ENCODE data around the gene PKMYT1. TPM values are rescaled to one million over a fixed set of nuclear protein-coding genes. Genes with fewer than 3 reads are reported as not detected.

The PKMYT1 gene
- total and polyA plus RNA-seq, 2 of the 4 experiments (the other 2 are of a cell fraction), result 1.8 to 14.9 TPM

DNA sequence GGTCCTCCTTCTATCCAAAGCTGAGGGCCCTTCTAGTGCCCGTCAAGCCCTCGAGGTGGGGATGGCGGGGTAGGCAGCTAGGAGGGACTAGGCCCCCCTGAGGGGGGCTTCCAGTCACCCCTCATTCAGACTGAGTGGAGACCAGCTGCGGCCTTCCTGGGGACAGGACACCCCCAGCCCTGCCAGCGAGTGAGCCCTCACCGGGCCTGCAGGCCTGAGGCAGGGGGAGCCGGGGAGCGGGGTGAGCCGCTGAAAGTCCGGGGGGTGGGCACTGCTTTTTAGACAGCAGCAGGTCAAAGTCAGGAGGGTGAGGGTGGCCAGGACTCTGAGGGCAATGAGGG, 24.8 kb downstream of the PKMYT1 start:
- no peak for DNase-seq
- CTCF ChIA-PET, result no interaction called here

More for the DNA sequence above, 24.8 kb downstream of the PKMYT1 start:
- Histone ChIP-seq H3K23ac (ENCODE audit: low read depth, low read length) (no peak overlapping the region), H2BK120ac (ENCODE audit: low read depth, low read length) (no peak overlapping the region), H2BK15ac (ENCODE audit: low read depth, low read length) (no peak overlapping the region), H3K36me3 (ENCODE audit: control insufficient read depth, insufficient read depth, low read length) (no peaks in the 10 kb centered on the region; the same call in 1 of the 2 replicates), H4K91ac (ENCODE audit: insufficient read depth, low read depth, low read length) (no peak overlapping the region), H3K4me2 (ENCODE audit: low read depth, low read length) (no peak overlapping the region), H3K9ac (ENCODE audit: low read depth, low read length) (no peak overlapping the region), H3K27me3 (ENCODE audit: control insufficient read depth, insufficient read depth, low read length) (peaks cover 46% of the 10 kb centered on the region), H2AK9ac (replicated peaks; ENCODE audit: low read depth, low read length, poor library complexity) (no peak overlapping the region), H2AK5ac (ENCODE audit: low read depth, low read length) (no peak overlapping the region), H3K56ac (ENCODE audit: extremely low read depth, insufficient read depth, low read length) (no peak overlapping the region), H3K14ac (replicated peaks; ENCODE audit: low read depth, low read length) (no peak overlapping the region), H4K20me1 (ENCODE audit: insufficient read depth, low read length) (0 out of 2 replicates have a peak, but pooled peaks cover 2% of the 10 kb centered on the region), H3K9me1 (ENCODE audit: insufficient read depth, low read length) (no peaks in the 10 kb centered on the region), H2BK20ac (ENCODE audit: low read depth, low read length) (no peak overlapping the region), H2BK5ac (ENCODE audit: low read depth, low read length, poor library complexity, severe bottlenecking) (no peak overlapping the region), H3K79me1 (ENCODE audit: low read depth in 1 of 2, low read length in 2 of 2) (no peaks in the 10 kb centered on the region), H3K4me3 (ENCODE audit: insufficient read depth, low read depth, low read length) (no peak overlapping the region), H4K5ac (ENCODE audit: low read depth, low read length) (no peak overlapping the region), H3K27ac (ENCODE audit: insufficient read depth, low read length) (no peak overlapping the region), H2AFZ (replicated peaks; ENCODE audit: low read length, poor library complexity) (no peak overlapping the region), H4K8ac (ENCODE audit: low read depth in 2 of 2, low read length in 2 of 2) (no peak overlapping the region), H3K4ac (ENCODE audit: low read depth, low read length) (no peak overlapping the region), H3K18ac (ENCODE audit: low read depth, low read length) (no peak overlapping the region), H3K4me1 (ENCODE audit: control insufficient read depth, insufficient read depth, low read length) (no peaks in the 10 kb centered on the region), H3K9me3 (ENCODE audit: control insufficient read depth, insufficient read depth, low read length) (no peaks in the 10 kb centered on the region)
- BruUV-seq (replicated peaks), result no TSS peak
- in situ Hi-C loops (cut with MboI; ENCODE audit: low sequenced_read_pairs) (no loop called here), dilution Hi-C loops (cut with HindIII; ENCODE audit: low sequenced_read_pairs, unreplicated experiment) (no loop called here), intact Hi-C loops (cut with micrococcal nuclease) (no loop called here)
- POLR2A ChIA-PET (ENCODE audit: unreplicated experiment), result no interaction called here
- no peak for ATAC-seq (ENCODE audit: low read depth)
- TF ChIP-seq MAZ (IDR thresholded peaks at IDR 0.05; ENCODE audit: borderline replicate concordance, low read depth, low read length) (no peak), MAFK (IDR thresholded peaks at IDR 0.05; ENCODE audit: low read depth, low read length) (no peak), RCOR1 (IDR thresholded peaks at IDR 0.05; ENCODE audit: insufficient replicate concordance, low read length) (no peak), CHD1 (IDR thresholded peaks at IDR 0.05; ENCODE audit: low read depth, low read length) (no peak), SMC3 (IDR thresholded peaks at IDR 0.05; ENCODE audit: low read depth, low read length) (no peak), RAD21 (IDR thresholded peaks at IDR 0.05; ENCODE audit: low read length) (no peak), RFX5 (IDR thresholded peaks at IDR 0.05; ENCODE audit: low read depth, low read length) (no peak)
- TF ChIP-seq, protein P1, sequence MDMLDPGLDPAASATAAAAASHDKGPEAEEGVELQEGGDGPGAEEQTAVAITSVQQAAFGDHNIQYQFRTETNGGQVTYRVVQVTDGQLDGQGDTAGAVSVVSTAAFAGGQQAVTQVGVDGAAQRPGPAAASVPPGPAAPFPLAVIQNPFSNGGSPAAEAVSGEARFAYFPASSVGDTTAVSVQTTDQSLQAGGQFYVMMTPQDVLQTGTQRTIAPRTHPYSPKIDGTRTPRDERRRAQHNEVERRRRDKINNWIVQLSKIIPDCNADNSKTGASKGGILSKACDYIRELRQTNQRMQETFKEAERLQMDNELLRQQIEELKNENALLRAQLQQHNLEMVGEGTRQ (IDR thresholded peaks at IDR 0.05; ENCODE audit: low read depth, low read length), result no peak
- TF ChIP-seq, protein P2, sequence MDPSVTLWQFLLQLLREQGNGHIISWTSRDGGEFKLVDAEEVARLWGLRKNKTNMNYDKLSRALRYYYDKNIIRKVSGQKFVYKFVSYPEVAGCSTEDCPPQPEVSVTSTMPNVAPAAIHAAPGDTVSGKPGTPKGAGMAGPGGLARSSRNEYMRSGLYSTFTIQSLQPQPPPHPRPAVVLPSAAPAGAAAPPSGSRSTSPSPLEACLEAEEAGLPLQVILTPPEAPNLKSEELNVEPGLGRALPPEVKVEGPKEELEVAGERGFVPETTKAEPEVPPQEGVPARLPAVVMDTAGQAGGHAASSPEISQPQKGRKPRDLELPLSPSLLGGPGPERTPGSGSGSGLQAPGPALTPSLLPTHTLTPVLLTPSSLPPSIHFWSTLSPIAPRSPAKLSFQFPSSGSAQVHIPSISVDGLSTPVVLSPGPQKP (IDR thresholded peaks at IDR 0.05; ENCODE audit: borderline replicate concordance, low read depth, low read length), result no peak
- WGBS, 2 experiments (ENCODE audit: extremely low coverage in 2 of 2, insufficient read length in 1 of 2), result 53% methylated on average over 4 of the region's 10 CpGs; no CpG with 5 or more reads in 1 of the 2 experiments
